Caco-2 (cell line): ENCODE measurements around the gene KCNIP4. TPM values are rescaled to one million over a fixed set of nuclear protein-coding genes. Genes with fewer than 3 reads are reported as not detected.

Source experiments
- BruUV-seq: library from RNA; stranded (reverse); fragments of 400-500 nt; replicated peaks from 2 replicates; lab custom pipeline; 2021; lab: Mats Ljungman, UMichigan
- CTCF ChIA-PET: fragments of 300-600 bp; sonication (Branson Sonifier 250); formaldehyde crosslinking; loops from one replicate; lab custom pipeline; 2022; ENCODE audit warnings: antibody characterized with exemption; lab: Charles Lee
- POLR2A ChIA-PET: fragments of 300-600 bp; sonication (Branson Sonifier 250); formaldehyde crosslinking; loops from one replicate; lab custom pipeline; 2022; ENCODE audit warnings: antibody characterized with exemption; lab: Charles Lee
- DNase-seq, 2 experiments: peaks; one replicate each; pipeline versions ENCODE4 v3.0.0 to v3.0.0-alpha.2; 2020 to 2022
- H3K27me3 ChIP-seq: replicated peaks from 2 replicates; pipeline ENCODE4 v1.6.0; 2011; ENCODE audit warnings: low read length; ENCODE audit not compliant: control insufficient read depth, insufficient read depth
- H3K36me3 ChIP-seq: 2 replicates; pipeline ENCODE4 v1.5.1; 2011; ENCODE audit warnings: low read length; ENCODE audit not compliant: control insufficient read depth, insufficient read depth
- H3K4me1 ChIP-seq: fragments of 250-450 bp; sonication (Bioruptor Pico); 2 replicates; pipeline ENCODE4 v1.5.1; 2020; ENCODE audit warnings: mild to moderate bottlenecking
- H3K4me3 ChIP-seq: 2 replicates; pipeline ENCODE4 v1.5.1; 2011; ENCODE audit warnings: low read depth, mild to moderate bottlenecking, control low read depth, low read length
- H3K9me3 ChIP-seq: fragments of 250-450 bp; sonication (Bioruptor Pico); 2 replicates; pipeline ENCODE4 v1.5.1; 2020; ENCODE audit warnings: mild to moderate bottlenecking, moderate library complexity
- H3K27ac Mint-ChIP-seq: one replicate; pipeline ENCODE4 v1.8.0; 2022; ENCODE audit warnings: mixed read lengths; ENCODE audit not compliant: unreplicated experiment
- H3K27me3 Mint-ChIP-seq: one replicate; pipeline ENCODE4 v1.8.0; 2022; ENCODE audit warnings: mixed read lengths; ENCODE audit not compliant: insufficient read depth, unreplicated experiment
- H3K36me3 Mint-ChIP-seq: one replicate; pipeline ENCODE4 v1.8.0; 2022; ENCODE audit warnings: mild to moderate bottlenecking, mixed read lengths; ENCODE audit not compliant: insufficient read depth, unreplicated experiment
- H3K4me1 Mint-ChIP-seq: one replicate; pipeline ENCODE4 v1.8.0; 2022; ENCODE audit warnings: low read depth, mixed read lengths; ENCODE audit not compliant: unreplicated experiment
- H3K4me3 Mint-ChIP-seq: one replicate; pipeline ENCODE4 v1.8.0; 2022; ENCODE audit warnings: mild to moderate bottlenecking, moderate library complexity, mixed read lengths; ENCODE audit not compliant: unreplicated experiment
- H3K9me3 Mint-ChIP-seq: one replicate; pipeline ENCODE4 v1.8.0; 2022; ENCODE audit warnings: mixed read lengths; ENCODE audit not compliant: unreplicated experiment
- CTCF ChIP-seq, 2 experiments: fragments of 200-600 bp in 1 of 2; IDR thresholded peaks; 1 replicate in 1 of 2; 2 replicates in 1 of 2; pipeline versions ENCODE4 v1.5.1 to v1.8.0; 2011 to 2022; ENCODE audit warnings: antibody characterized with exemption in 1 of 2, control low read depth in 1 of 2, inconsistent platforms in 1 of 2, low read depth in 1 of 2, low read length in 1 of 2, mild to moderate bottlenecking in 1 of 2, moderate library complexity in 1 of 2; ENCODE audit not compliant: insufficient read depth in 1 of 2, severe bottlenecking in 1 of 2, unreplicated experiment in 1 of 2
- intact Hi-C: fragments of 100-400 bp; cut with micrococcal nuclease; formaldehyde crosslinking; loops from one replicate; pipeline ENCODE4 v1.10.0; 2022; ENCODE audit not compliant: unreplicated experiment
- total RNA-seq: library from RNA; stranded (reverse); gene quantifications from 2 replicates; pipeline ENCODE4 v1.2.3, GENCODE V29; 2022

Gene KCNIP4
- total RNA-seq, 1 experiment from 2014 or later = not detected

GRCh38 chr4:21554066-21554465, 394.5 kb downstream of the KCNIP4 start:
- H3K4me3 ChIP-seq = no peak overlapping the region
- BruUV-seq = no TSS peak
- no peaks in the 10 kb centered on the region for H3K36me3 ChIP-seq
- H3K4me1 ChIP-seq = no peaks in the 10 kb centered on the region
- ChIA-PET POLR2A (no interaction called here), CTCF (no interaction called here)
- H3K36me3 Mint-ChIP-seq = no peaks in the 10 kb centered on the region
- H3K27ac Mint-ChIP-seq = no peak overlapping the region
- H3K9me3 ChIP-seq = no peaks in the 10 kb centered on the region
- TF ChIP-seq CTCF (IDR thresholded peaks at IDR 0.05; ENCODE audit: insufficient read depth in 1 of 2, low read depth in 1 of 2, low read length in 1 of 2, severe bottlenecking in 1 of 2, unreplicated experiment in 1 of 2) = no peak
- no peak for DNase-seq
- no peak overlapping the region for H3K4me3 Mint-ChIP-seq
- H3K27me3 ChIP-seq = no peaks in the 10 kb centered on the region
- H3K9me3 Mint-ChIP-seq = no peaks in the 10 kb centered on the region
- H3K27me3 Mint-ChIP-seq = peaks cover 3% of the 10 kb centered on the region
- no peaks in the 10 kb centered on the region for H3K4me1 Mint-ChIP-seq
- intact Hi-C loops = no loop called here

- no peaks in the 10 kb centered on the region for H3K36me3 Mint-ChIP-seq
- ChIA-PET CTCF (no interaction called here), POLR2A (no interaction called here)
- Histone ChIP-seq H3K27me3 (no peaks in the 10 kb centered on the region), H3K9me3 (no peaks in the 10 kb centered on the region), H3K36me3 (no peaks in the 10 kb centered on the region), H3K4me3 (no peak overlapping the region), H3K4me1 (no peaks in the 10 kb centered on the region)
- TF ChIP-seq CTCF (IDR thresholded peaks at IDR 0.05; ENCODE audit: insufficient read depth in 1 of 2, low read depth in 1 of 2, low read length in 1 of 2, severe bottlenecking in 1 of 2, unreplicated experiment in 1 of 2) = no peak
- H3K9me3 Mint-ChIP-seq = no peaks in the 10 kb centered on the region
- no TSS peak for BruUV-seq
- peaks cover 3% of the 10 kb centered on the region for H3K27me3 Mint-ChIP-seq
- no peak overlapping the region for H3K27ac Mint-ChIP-seq
- intact Hi-C loops = no loop called here
- no peak for DNase-seq
- H3K4me1 Mint-ChIP-seq = no peaks in the 10 kb centered on the region
- no peak overlapping the region for H3K4me3 Mint-ChIP-seq
Observed at GRCh38 chr4:21552455-21552854, 396.1 kb downstream of the KCNIP4 start.

- no TSS peak for BruUV-seq
- TF ChIP-seq CTCF (IDR thresholded peaks at IDR 0.05; ENCODE audit: insufficient read depth in 1 of 2, low read depth in 1 of 2, low read length in 1 of 2, severe bottlenecking in 1 of 2, unreplicated experiment in 1 of 2) = no peak
- Mint-ChIP-seq H3K4me1 (no peaks in the 10 kb centered on the region), H3K36me3 (no peaks in the 10 kb centered on the region), H3K27me3 (peaks cover 3% of the 10 kb centered on the region), H3K9me3 (no peaks in the 10 kb centered on the region), H3K27ac (no peak overlapping the region), H3K4me3 (no peak overlapping the region)
- ChIA-PET POLR2A (no interaction called here), CTCF (no interaction called here)
- Histone ChIP-seq H3K27me3 (no peaks in the 10 kb centered on the region), H3K4me3 (no peak overlapping the region), H3K9me3 (no peaks in the 10 kb centered on the region), H3K36me3 (no peaks in the 10 kb centered on the region), H3K4me1 (no peaks in the 10 kb centered on the region)
- intact Hi-C loops = no loop called here
- DNase-seq = no peak
Observed at GRCh38 chr4:21544955-21545354, 403.6 kb downstream of the KCNIP4 start.
